Activated naive CD4-positive, alpha-beta T cell treated with anti-CD3 and anti-CD28 coated beads, Interleukin-2, amount 10 ng/mL, durations not matched to agents 7 days and 5 days (primary cell): Measurements from ENCODE around the gene RAB41.

Source experiments
- CTCF ChIA-PET: fragments of 350-600 bp; sonication (Branson Sonifier 250); formaldehyde crosslinking; loops from one replicate; lab custom pipeline; 2021; ENCODE audit warnings: antibody characterized with exemption; lab: Charles Lee
- DNase-seq: peaks from one replicate; pipeline ENCODE4 v3.0.0-alpha.2; 2020
- H3K27ac Mint-ChIP-seq: one replicate; pipeline ENCODE4 v1.8.0; 2021; ENCODE audit warnings: mild to moderate bottlenecking, moderate library complexity, mixed read lengths
- H3K27me3 Mint-ChIP-seq: one replicate; pipeline ENCODE4 v1.8.0; 2021; ENCODE audit warnings: mild to moderate bottlenecking, mixed read lengths
- H3K36me3 Mint-ChIP-seq: one replicate; pipeline ENCODE4 v1.8.0; 2021; ENCODE audit warnings: mixed read lengths
- H3K4me1 Mint-ChIP-seq: one replicate; pipeline ENCODE4 v1.8.0; 2021; ENCODE audit warnings: mixed read lengths
- H3K4me3 Mint-ChIP-seq: one replicate; pipeline ENCODE4 v1.8.0; 2021; ENCODE audit warnings: mild to moderate bottlenecking, moderate library complexity, mixed read lengths
- H3K9me3 Mint-ChIP-seq: one replicate; pipeline ENCODE4 v1.8.0; 2021; ENCODE audit warnings: mixed read lengths

The RAB41 gene

GRCh38 chrX:70324326-70324725, 42.4 kb downstream of the RAB41 start:
- H3K4me1 Mint-ChIP-seq: no peaks in the 10 kb centered on the region
- H3K27me3 Mint-ChIP-seq: no peaks in the 10 kb centered on the region
- CTCF ChIA-PET: no interaction called here
- no peaks in the 10 kb centered on the region for H3K9me3 Mint-ChIP-seq
- H3K36me3 Mint-ChIP-seq: peaks cover 17% of the 10 kb centered on the region
- DNase-seq: no peak
- no peak overlapping the region for H3K4me3 Mint-ChIP-seq
- H3K27ac Mint-ChIP-seq: no peak overlapping the region

DNA sequence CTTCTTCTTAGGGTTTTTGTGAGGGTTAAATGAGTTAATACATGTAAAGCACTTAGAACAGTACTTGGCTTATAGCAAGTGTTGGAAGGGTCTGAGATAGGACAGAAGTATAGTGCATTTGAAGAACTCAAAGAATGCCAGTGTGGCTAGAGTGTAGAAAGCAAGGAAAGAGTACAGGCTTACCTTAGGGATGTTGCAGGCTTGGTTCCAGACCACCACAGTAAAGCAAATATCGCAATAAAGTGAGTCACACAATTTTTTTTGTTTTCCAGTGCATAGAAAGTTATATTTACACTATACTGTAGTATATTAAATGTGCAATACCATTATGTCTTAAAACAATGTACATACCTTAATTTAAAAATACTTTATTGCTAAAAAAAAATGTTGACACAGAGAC, 49.2 kb downstream of the RAB41 start:
- no peak overlapping the region for H3K27ac Mint-ChIP-seq
- CTCF ChIA-PET: no interaction called here
- H3K27me3 Mint-ChIP-seq: no peaks in the 10 kb centered on the region
- H3K4me1 Mint-ChIP-seq: peaks cover 10% of the 10 kb centered on the region
- H3K36me3 Mint-ChIP-seq: peaks cover 46% of the 10 kb centered on the region
- no peak overlapping the region for H3K4me3 Mint-ChIP-seq
- no peaks in the 10 kb centered on the region for H3K9me3 Mint-ChIP-seq
- no peak for DNase-seq

- CTCF ChIA-PET: no interaction called here
- peaks cover 20% of the 10 kb centered on the region for H3K4me1 Mint-ChIP-seq
- H3K4me3 Mint-ChIP-seq: no peak overlapping the region
- no peaks in the 10 kb centered on the region for H3K9me3 Mint-ChIP-seq
- peaks cover 43% of the 10 kb centered on the region for H3K36me3 Mint-ChIP-seq
- no peak overlapping the region for H3K27ac Mint-ChIP-seq
- no peak for DNase-seq
- H3K27me3 Mint-ChIP-seq: no peaks in the 10 kb centered on the region
Observed at GRCh38 chrX:70332600-70332999, 50.6 kb downstream of the RAB41 start.
